K562 (cell line): ENCODE data around the gene MPC1. TPM values are rescaled to one million over a fixed set of nuclear protein-coding genes. Genes with fewer than 3 reads are reported as not detected.

ENCODE experiments used
- ATAC-seq: fragments of 200-7000 bp; cut with Tn5 transposase; 3 replicates; pipeline ENCODE4 v1.9.1; 2020; ENCODE audit warnings: moderate library complexity
- BruUV-seq: library from RNA; stranded (reverse); fragments of 400-500 nt; replicated peaks from 2 replicates; lab custom pipeline; 2021; lab: Mats Ljungman, UMichigan
- CTCF ChIA-PET: fragments of 300-600 bp; formaldehyde crosslinking; extraction: SDS; loops from one replicate; lab custom pipeline; 2021; ENCODE audit warnings: low intra/inter-chr PET ratio; lab: Yijun Ruan, JAX
- POLR2A ChIA-PET: fragments of 300-600, 350-650 bp; sonication (Branson Sonifier 250); formaldehyde crosslinking; extraction: SDS; loops from one replicate; lab custom pipeline; 2021; ENCODE audit warnings: antibody characterized with exemption, inconsistent platforms; lab: Yijun Ruan, JAX
- DNase-seq, 4 experiments: peaks; one replicate each; pipeline versions ENCODE4 v3.0.0 to v3.0.0-alpha.2; 2011 to 2018; ENCODE audit warnings: low spot score in 3 of 4, mixed read lengths in 3 of 4; ENCODE audit errors: extremely low read depth in 1 of 4
- FAIRE-seq: peaks from 2 replicates; lab custom pipeline; 2011; peaks lifted over from hg19 to GRCh38; lab: Jason Lieb, UNC
- H2AFZ ChIP-seq: 2 replicates; pipeline ENCODE4 v1.6.0; 2011; ENCODE audit warnings: low read depth, low read length, control low read depth, inconsistent platforms
- H3K27ac ChIP-seq: fragments of 200-600 bp; 3 replicates; pipeline ENCODE4 v1.8.0; 2011; ENCODE audit warnings: low read depth, mild to moderate bottlenecking, control low read depth, inconsistent platforms, low read length, moderate library complexity, mixed read lengths; ENCODE audit errors: extremely low read depth
- H3K27me3 ChIP-seq, 2 experiments: fragments of 300-600 bp in 1 of 2; 2 replicates in 1 of 2; 3 replicates in 1 of 2; pipeline versions ENCODE4 v1.6.0 to v1.8.0; 2011; ENCODE audit warnings: inconsistent platforms in 2 of 2, low read length in 2 of 2, mild to moderate bottlenecking in 1 of 2, mixed read lengths in 1 of 2, moderate library complexity in 1 of 2; ENCODE audit not compliant: control insufficient read depth in 2 of 2, insufficient read depth in 2 of 2
- H3K36me3 ChIP-seq: fragments of 300-600 bp; 3 replicates; pipeline ENCODE4 v1.8.0; 2011; ENCODE audit warnings: mild to moderate bottlenecking, low read length, inconsistent platforms; ENCODE audit not compliant: control insufficient read depth, insufficient read depth
- H3K4me1 ChIP-seq, 2 experiments: fragments of 200-600 bp in 1 of 2; replicated peaks in 1 of 2; 2 replicates in 1 of 2; 3 replicates in 1 of 2; pipeline versions ENCODE4 v1.5.1 to v1.8.0; 2011; ENCODE audit warnings: inconsistent platforms in 2 of 2, low read length in 2 of 2, mild to moderate bottlenecking in 1 of 2, mixed read lengths in 1 of 2, moderate library complexity in 1 of 2; ENCODE audit not compliant: control insufficient read depth in 2 of 2, insufficient read depth in 2 of 2
- H3K4me2 ChIP-seq: 2 replicates; pipeline ENCODE4 v1.6.1; 2011; ENCODE audit warnings: low read length, control low read depth, inconsistent platforms, mixed read lengths; ENCODE audit not compliant: insufficient read depth
- H3K4me3 ChIP-seq: fragments of 200-600 bp; sonication (generic), shearing (Covaris generic); 2 replicates; pipeline ENCODE4 v1.5.1; 2016; ENCODE audit warnings: control low read depth, inconsistent platforms
- H3K79me2 ChIP-seq: fragments of 200-600 bp; 3 replicates; pipeline ENCODE4 v1.8.0; 2011; ENCODE audit warnings: low read length, inconsistent platforms; ENCODE audit not compliant: control insufficient read depth, insufficient read depth
- H3K9ac ChIP-seq, 2 experiments: 2 replicates each; pipeline versions ENCODE4 v1.6.0 to v1.6.1; 2011; ENCODE audit warnings: low read depth in 2 of 2, low read length in 2 of 2, control low read depth in 1 of 2, inconsistent platforms in 1 of 2, mild to moderate bottlenecking in 1 of 2, mixed read lengths in 1 of 2; ENCODE audit not compliant: insufficient read depth in 1 of 2
- H3K9me1 ChIP-seq: one replicate; pipeline ENCODE4 v1.6.0; 2011; ENCODE audit warnings: inconsistent platforms, mild to moderate bottlenecking, low read length, moderate library complexity; ENCODE audit not compliant: control insufficient read depth, insufficient read depth
- H3K9me3 ChIP-seq: replicated peaks from 2 replicates; pipeline ENCODE4 v1.5.1; 2011; ENCODE audit warnings: low read depth, low read length, inconsistent platforms; ENCODE audit not compliant: control insufficient read depth, insufficient read depth
- H4K20me1 ChIP-seq: replicated peaks from 2 replicates; pipeline ENCODE4 v1.6.1; 2011; ENCODE audit warnings: low read length, inconsistent platforms, mixed read lengths; ENCODE audit not compliant: control insufficient read depth, insufficient read depth
- FOXK2 ChIP-seq, 2 experiments: fragments of 450-650 bp; IDR thresholded peaks in 1 of 2; conservative IDR thresholded peaks in 1 of 2; 2 replicates each; pipeline ENCODE4 v1.6.1; 2016; ENCODE audit warnings: low read depth in 2 of 2, mild to moderate bottlenecking in 1 of 2
- FUS ChIP-seq: fragments of 200-400 bp; formaldehyde crosslinking; optimal IDR thresholded peaks from 2 replicates; pipeline ENCODE3; 2017; ENCODE audit warnings: low read depth, low read length
- GTF2E2 ChIP-seq: fragments of 200-800 bp; sonication (Bioruptor generic); IDR thresholded peaks from 2 replicates; pipeline ENCODE4 v1.6.1; 2016; ENCODE audit warnings: missing genetic modification characterization, missing compliant biosample characterization
- HDAC2 ChIP-seq: fragments of 450-650 bp; IDR thresholded peaks from 2 replicates; pipeline ENCODE4 v1.6.1; 2016; ENCODE audit warnings: mild to moderate bottlenecking
- HOXB6 ChIP-seq: fragments of 250-450 bp; sonication (Bioruptor Pico); IDR thresholded peaks from 2 replicates; pipeline ENCODE4 v1.5.1; 2022; ENCODE audit warnings: mild to moderate bottlenecking, borderline replicate concordance
- WGBS: fragments of 100-300 bp; shearing (Covaris generic); methylation state at CpG from one replicate; pipeline ENCODE4 v1.1.6; 2016; ENCODE audit warnings: low coverage, mixed read lengths; ENCODE audit not compliant: insufficient coverage; ENCODE audit errors: missing lambda C conversion rate; 5-methylcytosine and 5-hydroxymethylcytosine counted together
- in situ Hi-C: fragments of 300-500 bp; cut with MboI; formaldehyde crosslinking; loops from 4 replicates; pipeline ENCODE4 v1.15.0; 2018; ENCODE audit warnings: inconsistent platforms, mixed read lengths
- intact Hi-C: fragments of 100-400 bp; cut with micrococcal nuclease; formaldehyde crosslinking; loops from 2 replicates; pipeline ENCODE4 v1.14.2; 2022
- polyA plus RNA-seq, 8 experiments: library from polyadenylated mRNA; depleted of rRNA in 4 of 8; stranded (reverse) in 5 of 8; unstranded in 3 of 8; fragments of >200 nt; fragmentation: Nextera tagmentation in 2 of 8; fragmentation: Illumina TruSeq in 1 of 8; extraction: Ambion mirVana in 2 of 8; extraction: Trizol in 1 of 8; gene quantifications; 2 replicates each; pipeline versions ENCODE4 v1.2.1 to v1.2.3, GENCODE V29; 2011 to 2014; ENCODE audit warnings: inconsistent platforms in 1 of 8, missing spikeins in 1 of 8
- total RNA-seq, 7 experiments: library from RNA; depleted of rRNA in 6 of 7; stranded (reverse); fragments of >200 nt in 6 of 7; fragmentation: Illumina TruSeq in 2 of 7; extraction: Trizol in 2 of 7; gene quantifications; 2 replicates each; pipeline versions ENCODE4 v1.2.1 to v1.2.3, GENCODE V29; 2011 to 2021; ENCODE audit warnings: low replicate concordance in 1 of 7
- TF ChIP-seq, protein P1 (sequence below), 2 experiments: IDR thresholded peaks; 2 replicates each; pipeline ENCODE4 v1.6.1; 2011; ENCODE audit warnings: borderline replicate concordance in 1 of 2, control low read depth in 1 of 2, low read depth in 1 of 2, low read length in 1 of 2, mild to moderate bottlenecking in 1 of 2, mixed read lengths in 1 of 2, moderate library complexity in 1 of 2; ENCODE audit not compliant: insufficient read depth in 1 of 2, insufficient read length in 1 of 2, poor library complexity in 1 of 2, severe bottlenecking in 1 of 2; ENCODE audit errors: extremely low read depth in 1 of 2
- TF ChIP-seq, protein P2 (sequence below), 2 experiments: fragments of 450-650 bp; formaldehyde crosslinking in 1 of 2; IDR thresholded peaks; 2 replicates each; pipeline versions ENCODE4 v1.4.0 to v1.6.1; 2014 to 2020; ENCODE audit warnings: mild to moderate bottlenecking in 2 of 2, borderline replicate concordance in 1 of 2, low read depth in 1 of 2
- TF ChIP-seq, protein P3 (sequence below): IDR thresholded peaks from 2 replicates; pipeline ENCODE4 v1.6.1; 2012; ENCODE audit warnings: low read depth, low read length, improper control_type of control experiment, borderline replicate concordance

MPC1 gene
- total and polyA plus RNA-seq, 9 of the 15 experiments (the other 6 are each of a cell fraction or from before 2014, with no cell fraction given), result 78.6 to 185 (median 138) TPM

DNA sequence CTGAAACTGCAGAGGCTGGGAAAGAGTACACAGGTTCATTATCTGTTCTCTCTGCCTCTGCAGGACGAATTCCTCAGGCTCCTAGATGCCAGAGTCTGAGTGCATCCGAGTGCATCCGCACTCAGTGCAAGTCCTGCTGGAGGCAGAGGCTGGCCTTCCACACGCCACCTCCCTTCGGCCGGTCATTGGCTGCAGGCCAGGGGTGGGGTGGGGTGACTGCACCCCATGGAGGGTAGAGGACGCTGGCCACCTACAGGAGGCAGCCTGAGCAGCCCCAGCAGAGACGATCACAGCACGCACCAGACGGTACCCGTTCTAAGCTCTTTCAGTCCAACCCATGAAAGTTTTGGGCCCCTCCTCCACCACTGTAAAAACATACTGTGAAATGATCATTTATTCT is 52.1 kb downstream of the MPC1 start:
- FAIRE-seq, result peak; percentile 97
- WGBS, result 3% methylated on average over 11 of the region's 11 CpGs
- Histone ChIP-seq H3K4me3 (no peak overlapping the region), H3K4me1 (peaks cover 5 to 14% of the 10 kb centered on the region in 2 experiments; a peak in 4 of 5 replicates), H3K79me2 (peaks cover 68% of the 10 kb centered on the region), H3K27me3 (no peaks in the 10 kb centered on the region), H4K20me1 (peaks cover 13% of the 10 kb centered on the region; the same call in 1 of the 2 replicates), H3K9me1 (no peaks in the 10 kb centered on the region), H3K4me2 (peak overlapping the region; percentile 38), H3K9me3 (no peaks in the 10 kb centered on the region), H3K36me3 (peaks cover 47% of the 10 kb centered on the region), H3K27ac (no peak overlapping the region), H3K9ac (no peak overlapping the region), H2AFZ (0 out of 2 replicates have a peak overlapping the region, but pooled peaks have one; percentile 32)
- ChIA-PET POLR2A (interaction anchor here (0.6 to 2.4 kb wide), 2 partner anchors 12 to 47 kb away, joined by 4 to 9 read pairs; partner anchors contain the start of gene SFT2D1), CTCF (interaction anchor here (1.2 kb wide), 2 partner anchors 51 to 70 kb away, joined by 3 read pairs; no protein-coding TSS in a partner anchor)
- intact Hi-C loops (loop anchor here (1.0 to 5.0 kb wide), 3 partner anchors 18 to 72 kb away; no protein-coding TSS in a partner anchor), in situ Hi-C loops (loop anchor here (5.0 kb wide), 1 partner anchor 47 kb away; no protein-coding TSS in a partner anchor)
- BruUV-seq, result no TSS peak
- DNase-seq, result peak; percentile 93 to 98 (median 95)
- ATAC-seq, result peak; percentile 100
- TF ChIP-seq HDAC2, result 0 out of 2 replicates have a peak, but pooled peaks have one; percentile 28
- peak in 1 of 2 experiments; percentile 34; a peak in 1 of 4 replicates for TF ChIP-seq FOXK2 (conservative IDR thresholded peaks at IDR 0.05 in 1 of 2, IDR thresholded peaks at IDR 0.05 in 1 of 2; ENCODE audit: low read depth in 2 of 2)
- TF ChIP-seq FUS, result no peak
- TF ChIP-seq, protein P1, sequence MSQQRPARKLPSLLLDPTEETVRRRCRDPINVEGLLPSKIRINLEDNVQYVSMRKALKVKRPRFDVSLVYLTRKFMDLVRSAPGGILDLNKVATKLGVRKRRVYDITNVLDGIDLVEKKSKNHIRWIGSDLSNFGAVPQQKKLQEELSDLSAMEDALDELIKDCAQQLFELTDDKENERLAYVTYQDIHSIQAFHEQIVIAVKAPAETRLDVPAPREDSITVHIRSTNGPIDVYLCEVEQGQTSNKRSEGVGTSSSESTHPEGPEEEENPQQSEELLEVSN (IDR thresholded peaks at IDR 0.05; ENCODE audit: borderline replicate concordance in 1 of 2, extremely low read depth in 1 of 2, insufficient read depth in 1 of 2, insufficient read length in 1 of 2, low read depth in 1 of 2, low read length in 1 of 2, poor library complexity in 1 of 2, severe bottlenecking in 1 of 2), result peak in 1 of 2 experiments; percentile 45
- TF ChIP-seq, protein P2, sequence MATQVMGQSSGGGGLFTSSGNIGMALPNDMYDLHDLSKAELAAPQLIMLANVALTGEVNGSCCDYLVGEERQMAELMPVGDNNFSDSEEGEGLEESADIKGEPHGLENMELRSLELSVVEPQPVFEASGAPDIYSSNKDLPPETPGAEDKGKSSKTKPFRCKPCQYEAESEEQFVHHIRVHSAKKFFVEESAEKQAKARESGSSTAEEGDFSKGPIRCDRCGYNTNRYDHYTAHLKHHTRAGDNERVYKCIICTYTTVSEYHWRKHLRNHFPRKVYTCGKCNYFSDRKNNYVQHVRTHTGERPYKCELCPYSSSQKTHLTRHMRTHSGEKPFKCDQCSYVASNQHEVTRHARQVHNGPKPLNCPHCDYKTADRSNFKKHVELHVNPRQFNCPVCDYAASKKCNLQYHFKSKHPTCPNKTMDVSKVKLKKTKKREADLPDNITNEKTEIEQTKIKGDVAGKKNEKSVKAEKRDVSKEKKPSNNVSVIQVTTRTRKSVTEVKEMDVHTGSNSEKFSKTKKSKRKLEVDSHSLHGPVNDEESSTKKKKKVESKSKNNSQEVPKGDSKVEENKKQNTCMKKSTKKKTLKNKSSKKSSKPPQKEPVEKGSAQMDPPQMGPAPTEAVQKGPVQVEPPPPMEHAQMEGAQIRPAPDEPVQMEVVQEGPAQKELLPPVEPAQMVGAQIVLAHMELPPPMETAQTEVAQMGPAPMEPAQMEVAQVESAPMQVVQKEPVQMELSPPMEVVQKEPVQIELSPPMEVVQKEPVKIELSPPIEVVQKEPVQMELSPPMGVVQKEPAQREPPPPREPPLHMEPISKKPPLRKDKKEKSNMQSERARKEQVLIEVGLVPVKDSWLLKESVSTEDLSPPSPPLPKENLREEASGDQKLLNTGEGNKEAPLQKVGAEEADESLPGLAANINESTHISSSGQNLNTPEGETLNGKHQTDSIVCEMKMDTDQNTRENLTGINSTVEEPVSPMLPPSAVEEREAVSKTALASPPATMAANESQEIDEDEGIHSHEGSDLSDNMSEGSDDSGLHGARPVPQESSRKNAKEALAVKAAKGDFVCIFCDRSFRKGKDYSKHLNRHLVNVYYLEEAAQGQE (IDR thresholded peaks at IDR 0.05; ENCODE audit: borderline replicate concordance), result peak; percentile 74
- TF ChIP-seq, protein P2 (CRISPR knock-in tag; IDR thresholded peaks at IDR 0.05; ENCODE audit: low read depth), result no peak
- TF ChIP-seq HOXB6 (CRISPR knock-in tag), result no peak
- no peak for TF ChIP-seq GTF2E2 (tag)
- TF ChIP-seq, protein P3, sequence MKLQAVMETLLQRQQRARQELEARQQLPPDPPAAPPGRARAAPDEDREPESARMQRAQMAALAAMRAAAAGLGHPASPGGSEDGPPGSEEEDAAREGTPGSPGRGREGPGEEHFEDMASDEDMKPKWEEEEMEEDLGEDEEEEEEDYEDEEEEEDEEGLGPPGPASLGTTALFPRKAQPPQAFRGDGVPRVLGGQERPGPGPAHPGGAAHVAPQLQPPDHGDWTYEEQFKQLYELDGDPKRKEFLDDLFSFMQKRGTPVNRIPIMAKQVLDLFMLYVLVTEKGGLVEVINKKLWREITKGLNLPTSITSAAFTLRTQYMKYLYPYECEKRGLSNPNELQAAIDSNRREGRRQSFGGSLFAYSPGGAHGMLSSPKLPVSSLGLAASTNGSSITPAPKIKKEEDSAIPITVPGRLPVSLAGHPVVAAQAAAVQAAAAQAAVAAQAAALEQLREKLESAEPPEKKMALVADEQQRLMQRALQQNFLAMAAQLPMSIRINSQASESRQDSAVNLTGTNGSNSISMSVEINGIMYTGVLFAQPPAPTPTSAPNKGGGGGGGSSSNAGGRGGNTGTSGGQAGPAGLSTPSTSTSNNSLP, result peak; percentile 32; the same call in 1 of the 2 replicates
